Measurements from ENCODE around the gene MICU1. TPM values are rescaled to one million over a fixed set of nuclear protein-coding genes. Genes with fewer than 3 reads are reported as not detected.

MICU1 gene
- total and polyA plus RNA-seq, 2 experiments from 2014 or later = 27.5 to 52.3 TPM

DNA sequence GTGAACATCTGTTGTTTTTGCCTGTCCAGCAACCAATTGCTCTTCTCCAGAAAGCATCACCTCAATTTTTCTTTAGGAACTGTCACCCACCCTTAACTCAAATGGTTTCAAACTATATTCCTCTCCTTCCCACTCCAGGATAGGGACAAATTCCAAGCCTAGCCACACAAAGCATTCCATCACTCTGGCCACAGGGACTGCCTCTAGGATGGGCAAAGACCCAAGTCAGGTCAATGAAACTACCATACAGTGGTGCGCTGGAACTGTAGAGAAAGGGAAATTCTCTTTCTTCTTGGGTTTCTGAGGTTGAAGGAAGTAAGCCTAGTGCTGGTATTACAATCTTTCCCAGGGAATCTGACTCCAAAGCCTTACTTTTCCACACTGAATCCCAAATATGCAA, 3.6 kb downstream of the MICU1 start:
- Histone ChIP-seq H3K36me3 (ENCODE audit: insufficient read depth) (no peaks in the 10 kb centered on the region), H4K20me1 (replicated peaks; ENCODE audit: insufficient read depth) (no peaks in the 10 kb centered on the region), H3K4me3 (no peak overlapping the region), H3K4me1 (ENCODE audit: insufficient read depth) (peaks cover 10% of the 10 kb centered on the region; the same call in 1 of the 2 replicates), H3K27me3 (ENCODE audit: insufficient read depth) (no peaks in the 10 kb centered on the region), H3K9me2 (ENCODE audit: insufficient read depth) (no peaks in the 10 kb centered on the region), H2AFZ (no peak overlapping the region), H3K79me2 (replicated peaks; ENCODE audit: insufficient read depth) (peaks cover 69% of the 10 kb centered on the region), H3K4me2 (no peak overlapping the region), H3K27ac (ENCODE audit: low read depth) (peak overlapping the region; percentile 40; the same call in 1 of the 2 replicates), H3F3A (replicated peaks; ENCODE audit: low read depth) (no peaks in the 10 kb centered on the region)
- peak overlapping the region; percentile 40; the same call in 1 of the 2 replicates for H3K27ac Mint-ChIP-seq
- H3K27me3 Mint-ChIP-seq (ENCODE audit: insufficient read depth, low read depth, poor library complexity) = peaks cover 5% of the 10 kb centered on the region
- peaks cover 2% of the 10 kb centered on the region; the same call in 2 of the 3 replicates for H3K4me1 Mint-ChIP-seq
- H3K9me3 Mint-ChIP-seq = no peaks in the 10 kb centered on the region
- peak; percentile 29 for DNase-seq (ENCODE audit: low spot score)
- no peak overlapping the region for H3K4me3 Mint-ChIP-seq
- ATAC-seq = no peak
- TF ChIP-seq, protein P1, sequence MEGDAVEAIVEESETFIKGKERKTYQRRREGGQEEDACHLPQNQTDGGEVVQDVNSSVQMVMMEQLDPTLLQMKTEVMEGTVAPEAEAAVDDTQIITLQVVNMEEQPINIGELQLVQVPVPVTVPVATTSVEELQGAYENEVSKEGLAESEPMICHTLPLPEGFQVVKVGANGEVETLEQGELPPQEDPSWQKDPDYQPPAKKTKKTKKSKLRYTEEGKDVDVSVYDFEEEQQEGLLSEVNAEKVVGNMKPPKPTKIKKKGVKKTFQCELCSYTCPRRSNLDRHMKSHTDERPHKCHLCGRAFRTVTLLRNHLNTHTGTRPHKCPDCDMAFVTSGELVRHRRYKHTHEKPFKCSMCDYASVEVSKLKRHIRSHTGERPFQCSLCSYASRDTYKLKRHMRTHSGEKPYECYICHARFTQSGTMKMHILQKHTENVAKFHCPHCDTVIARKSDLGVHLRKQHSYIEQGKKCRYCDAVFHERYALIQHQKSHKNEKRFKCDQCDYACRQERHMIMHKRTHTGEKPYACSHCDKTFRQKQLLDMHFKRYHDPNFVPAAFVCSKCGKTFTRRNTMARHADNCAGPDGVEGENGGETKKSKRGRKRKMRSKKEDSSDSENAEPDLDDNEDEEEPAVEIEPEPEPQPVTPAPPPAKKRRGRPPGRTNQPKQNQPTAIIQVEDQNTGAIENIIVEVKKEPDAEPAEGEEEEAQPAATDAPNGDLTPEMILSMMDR (conservative IDR thresholded peaks at IDR 0.05; ENCODE audit: low read depth in 2 of 2) = no peak
- TF ChIP-seq ZNF331 (CRISPR knock-in tag; IDR thresholded peaks at IDR 0.05; ENCODE audit: low read depth) = no peak
- TF ChIP-seq, protein P2, sequence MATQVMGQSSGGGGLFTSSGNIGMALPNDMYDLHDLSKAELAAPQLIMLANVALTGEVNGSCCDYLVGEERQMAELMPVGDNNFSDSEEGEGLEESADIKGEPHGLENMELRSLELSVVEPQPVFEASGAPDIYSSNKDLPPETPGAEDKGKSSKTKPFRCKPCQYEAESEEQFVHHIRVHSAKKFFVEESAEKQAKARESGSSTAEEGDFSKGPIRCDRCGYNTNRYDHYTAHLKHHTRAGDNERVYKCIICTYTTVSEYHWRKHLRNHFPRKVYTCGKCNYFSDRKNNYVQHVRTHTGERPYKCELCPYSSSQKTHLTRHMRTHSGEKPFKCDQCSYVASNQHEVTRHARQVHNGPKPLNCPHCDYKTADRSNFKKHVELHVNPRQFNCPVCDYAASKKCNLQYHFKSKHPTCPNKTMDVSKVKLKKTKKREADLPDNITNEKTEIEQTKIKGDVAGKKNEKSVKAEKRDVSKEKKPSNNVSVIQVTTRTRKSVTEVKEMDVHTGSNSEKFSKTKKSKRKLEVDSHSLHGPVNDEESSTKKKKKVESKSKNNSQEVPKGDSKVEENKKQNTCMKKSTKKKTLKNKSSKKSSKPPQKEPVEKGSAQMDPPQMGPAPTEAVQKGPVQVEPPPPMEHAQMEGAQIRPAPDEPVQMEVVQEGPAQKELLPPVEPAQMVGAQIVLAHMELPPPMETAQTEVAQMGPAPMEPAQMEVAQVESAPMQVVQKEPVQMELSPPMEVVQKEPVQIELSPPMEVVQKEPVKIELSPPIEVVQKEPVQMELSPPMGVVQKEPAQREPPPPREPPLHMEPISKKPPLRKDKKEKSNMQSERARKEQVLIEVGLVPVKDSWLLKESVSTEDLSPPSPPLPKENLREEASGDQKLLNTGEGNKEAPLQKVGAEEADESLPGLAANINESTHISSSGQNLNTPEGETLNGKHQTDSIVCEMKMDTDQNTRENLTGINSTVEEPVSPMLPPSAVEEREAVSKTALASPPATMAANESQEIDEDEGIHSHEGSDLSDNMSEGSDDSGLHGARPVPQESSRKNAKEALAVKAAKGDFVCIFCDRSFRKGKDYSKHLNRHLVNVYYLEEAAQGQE (IDR thresholded peaks at IDR 0.05; ENCODE audit: unreplicated experiment) = no peak
- no peak for TF ChIP-seq JUNB (IDR thresholded peaks at IDR 0.05; ENCODE audit: unreplicated experiment)
- TF ChIP-seq ZNF114 (CRISPR knock-in tag; IDR thresholded peaks at IDR 0.05) = no peak
- TF ChIP-seq NANOG (IDR thresholded peaks at IDR 0.05; ENCODE audit: borderline replicate concordance) = no peak
- no peak for TF ChIP-seq EZH2 (IDR thresholded peaks at IDR 0.05; ENCODE audit: low read depth, unreplicated experiment)
- TF ChIP-seq, protein P3, sequence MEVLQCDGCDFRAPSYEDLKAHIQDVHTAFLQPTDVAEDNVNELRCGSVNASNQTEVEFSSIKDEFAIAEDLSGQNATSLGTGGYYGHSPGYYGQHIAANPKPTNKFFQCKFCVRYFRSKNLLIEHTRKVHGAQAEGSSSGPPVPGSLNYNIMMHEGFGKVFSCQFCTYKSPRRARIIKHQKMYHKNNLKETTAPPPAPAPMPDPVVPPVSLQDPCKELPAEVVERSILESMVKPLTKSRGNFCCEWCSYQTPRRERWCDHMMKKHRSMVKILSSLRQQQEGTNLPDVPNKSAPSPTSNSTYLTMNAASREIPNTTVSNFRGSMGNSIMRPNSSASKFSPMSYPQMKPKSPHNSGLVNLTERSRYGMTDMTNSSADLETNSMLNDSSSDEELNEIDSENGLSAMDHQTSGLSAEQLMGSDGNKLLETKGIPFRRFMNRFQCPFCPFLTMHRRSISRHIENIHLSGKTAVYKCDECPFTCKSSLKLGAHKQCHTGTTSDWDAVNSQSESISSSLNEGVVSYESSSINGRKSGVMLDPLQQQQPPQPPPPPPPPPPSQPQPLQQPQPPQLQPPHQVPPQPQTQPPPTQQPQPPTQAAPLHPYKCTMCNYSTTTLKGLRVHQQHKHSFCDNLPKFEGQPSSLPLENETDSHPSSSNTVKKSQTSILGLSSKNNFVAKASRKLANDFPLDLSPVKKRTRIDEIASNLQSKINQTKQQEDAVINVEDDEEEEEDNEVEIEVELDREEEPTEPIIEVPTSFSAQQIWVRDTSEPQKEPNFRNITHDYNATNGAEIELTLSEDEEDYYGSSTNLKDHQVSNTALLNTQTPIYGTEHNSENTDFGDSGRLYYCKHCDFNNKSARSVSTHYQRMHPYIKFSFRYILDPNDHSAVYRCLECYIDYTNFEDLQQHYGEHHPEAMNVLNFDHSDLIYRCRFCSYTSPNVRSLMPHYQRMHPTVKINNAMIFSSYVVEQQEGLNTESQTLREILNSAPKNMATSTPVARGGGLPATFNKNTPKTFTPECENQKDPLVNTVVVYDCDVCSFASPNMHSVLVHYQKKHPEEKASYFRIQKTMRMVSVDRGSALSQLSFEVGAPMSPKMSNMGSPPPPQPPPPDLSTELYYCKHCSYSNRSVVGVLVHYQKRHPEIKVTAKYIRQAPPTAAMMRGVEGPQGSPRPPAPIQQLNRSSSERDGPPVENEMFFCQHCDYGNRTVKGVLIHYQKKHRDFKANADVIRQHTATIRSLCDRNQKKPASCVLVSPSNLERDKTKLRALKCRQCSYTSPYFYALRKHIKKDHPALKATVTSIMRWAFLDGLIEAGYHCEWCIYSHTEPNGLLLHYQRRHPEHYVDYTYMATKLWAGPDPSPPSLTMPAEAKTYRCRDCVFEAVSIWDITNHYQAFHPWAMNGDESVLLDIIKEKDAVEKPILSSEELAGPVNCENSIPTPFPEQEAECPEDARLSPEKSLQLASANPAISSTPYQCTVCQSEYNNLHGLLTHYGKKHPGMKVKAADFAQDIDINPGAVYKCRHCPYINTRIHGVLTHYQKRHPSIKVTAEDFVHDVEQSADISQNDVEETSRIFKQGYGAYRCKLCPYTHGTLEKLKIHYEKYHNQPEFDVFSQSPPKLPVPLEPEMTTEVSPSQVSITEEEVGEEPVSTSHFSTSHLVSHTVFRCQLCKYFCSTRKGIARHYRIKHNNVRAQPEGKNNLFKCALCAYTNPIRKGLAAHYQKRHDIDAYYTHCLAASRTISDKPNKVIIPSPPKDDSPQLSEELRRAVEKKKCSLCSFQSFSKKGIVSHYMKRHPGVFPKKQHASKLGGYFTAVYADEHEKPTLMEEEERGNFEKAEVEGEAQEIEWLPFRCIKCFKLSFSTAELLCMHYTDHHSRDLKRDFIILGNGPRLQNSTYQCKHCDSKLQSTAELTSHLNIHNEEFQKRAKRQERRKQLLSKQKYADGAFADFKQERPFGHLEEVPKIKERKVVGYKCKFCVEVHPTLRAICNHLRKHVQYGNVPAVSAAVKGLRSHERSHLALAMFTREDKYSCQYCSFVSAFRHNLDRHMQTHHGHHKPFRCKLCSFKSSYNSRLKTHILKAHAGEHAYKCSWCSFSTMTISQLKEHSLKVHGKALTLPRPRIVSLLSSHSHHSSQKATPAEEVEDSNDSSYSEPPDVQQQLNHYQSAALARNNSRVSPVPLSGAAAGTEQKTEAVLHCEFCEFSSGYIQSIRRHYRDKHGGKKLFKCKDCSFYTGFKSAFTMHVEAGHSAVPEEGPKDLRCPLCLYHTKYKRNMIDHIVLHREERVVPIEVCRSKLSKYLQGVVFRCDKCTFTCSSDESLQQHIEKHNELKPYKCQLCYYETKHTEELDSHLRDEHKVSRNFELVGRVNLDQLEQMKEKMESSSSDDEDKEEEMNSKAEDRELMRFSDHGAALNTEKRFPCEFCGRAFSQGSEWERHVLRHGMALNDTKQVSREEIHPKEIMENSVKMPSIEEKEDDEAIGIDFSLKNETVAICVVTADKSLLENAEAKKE (CRISPR knock-in tag; IDR thresholded peaks at IDR 0.05) = no peak
- no peak for TF ChIP-seq EZH2phosphoT487 (IDR thresholded peaks at IDR 0.05; ENCODE audit: unreplicated experiment)
- no peak for TF ChIP-seq POLR2AphosphoS5 (IDR thresholded peaks at IDR 0.05; ENCODE audit: low read depth)
- no peak for TF ChIP-seq STAT1 (IDR thresholded peaks at IDR 0.05; ENCODE audit: unreplicated experiment)
- TF ChIP-seq, protein P4, sequence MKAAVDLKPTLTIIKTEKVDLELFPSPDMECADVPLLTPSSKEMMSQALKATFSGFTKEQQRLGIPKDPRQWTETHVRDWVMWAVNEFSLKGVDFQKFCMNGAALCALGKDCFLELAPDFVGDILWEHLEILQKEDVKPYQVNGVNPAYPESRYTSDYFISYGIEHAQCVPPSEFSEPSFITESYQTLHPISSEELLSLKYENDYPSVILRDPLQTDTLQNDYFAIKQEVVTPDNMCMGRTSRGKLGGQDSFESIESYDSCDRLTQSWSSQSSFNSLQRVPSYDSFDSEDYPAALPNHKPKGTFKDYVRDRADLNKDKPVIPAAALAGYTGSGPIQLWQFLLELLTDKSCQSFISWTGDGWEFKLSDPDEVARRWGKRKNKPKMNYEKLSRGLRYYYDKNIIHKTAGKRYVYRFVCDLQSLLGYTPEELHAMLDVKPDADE (IDR thresholded peaks at IDR 0.05) = no peak
- no peak for TF ChIP-seq CREB1 (CRISPR knock-in tag; IDR thresholded peaks at IDR 0.05; ENCODE audit: low read depth)
- no peaks in the 10 kb centered on the region; the same call in 2 of the 3 replicates for H3K36me3 Mint-ChIP-seq (ENCODE audit: low read depth)

All from GM23338 (cell line).